ENCODE results near the gene SPATS2. TPM values are rescaled to one million over a fixed set of nuclear protein-coding genes. Genes with fewer than 3 reads are reported as not detected.

The SPATS2 gene
- total RNA-seq, 1 donor from 2014 or later = 49.5 TPM

DNA sequence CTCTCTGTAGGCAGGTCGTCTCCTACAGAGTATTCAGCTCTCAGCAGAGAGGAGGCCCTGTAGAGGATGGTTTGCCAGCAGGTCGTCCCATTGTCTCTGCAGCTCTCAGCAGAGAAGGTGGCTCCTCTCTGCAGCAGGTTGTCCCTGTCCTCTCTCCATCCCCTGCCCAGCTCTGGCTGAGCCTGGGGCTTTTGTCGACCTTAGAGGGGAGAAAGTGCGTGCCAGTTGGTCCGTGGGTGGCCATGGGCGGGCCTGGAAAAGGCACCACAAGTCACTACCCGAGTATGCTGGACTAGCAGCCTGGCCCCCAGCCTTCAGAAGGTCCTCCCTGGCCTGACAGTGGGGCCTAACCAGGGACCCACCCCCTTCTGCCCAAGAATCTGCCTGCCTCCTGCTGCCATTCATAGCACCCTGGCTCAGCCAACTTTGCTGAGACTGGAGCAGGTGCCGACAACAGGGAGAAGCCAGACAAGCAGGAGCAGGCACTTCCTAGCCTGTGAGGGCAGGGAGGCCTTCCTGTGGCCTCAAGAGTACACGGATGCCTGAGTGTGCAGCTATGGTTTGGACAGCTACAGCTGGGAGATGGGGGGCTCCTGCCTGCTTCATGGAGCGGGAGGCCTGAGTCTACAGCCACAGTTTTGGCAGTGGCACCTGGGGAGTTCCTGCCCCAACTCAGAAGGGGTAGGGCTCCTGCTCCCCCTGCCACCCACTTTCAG lies 111.8 kb downstream of the SPATS2 start:
- Histone ChIP-seq H4K20me1 (ENCODE audit: low read depth) (peaks cover 14% of the 10 kb centered on the region), H3K79me2 (ENCODE audit: low read depth) (peaks cover 10% of the 10 kb centered on the region), H3K36me3 (no peaks in the 10 kb centered on the region), H3K9ac (no peak overlapping the region), H3K9me3 (ENCODE audit: low read depth) (no peaks in the 10 kb centered on the region), H3F3A (ENCODE audit: low read depth) (peaks cover 18% of the 10 kb centered on the region), H2AFZ (replicated peaks) (no peak overlapping the region), H3K27me3 (no peaks in the 10 kb centered on the region), H3K4me1 (peaks cover 21% of the 10 kb centered on the region), H3K27ac (peak overlapping the region; percentile 14), H3K4me3 (no peak overlapping the region), H3K4me2 (peak overlapping the region; percentile 27)
- Mint-ChIP-seq H3K36me3 (peaks cover 12% of the 10 kb centered on the region), H3K9me3 (peaks cover 2% of the 10 kb centered on the region), H3K4me1 (peaks cover 6% of the 10 kb centered on the region), H3K4me3 (no peak overlapping the region), H3K27ac (no peak overlapping the region), H3K27me3 (ENCODE audit: insufficient read depth, low read depth) (peaks cover 5% of the 10 kb centered on the region)
- TF ChIP-seq, protein P1, sequence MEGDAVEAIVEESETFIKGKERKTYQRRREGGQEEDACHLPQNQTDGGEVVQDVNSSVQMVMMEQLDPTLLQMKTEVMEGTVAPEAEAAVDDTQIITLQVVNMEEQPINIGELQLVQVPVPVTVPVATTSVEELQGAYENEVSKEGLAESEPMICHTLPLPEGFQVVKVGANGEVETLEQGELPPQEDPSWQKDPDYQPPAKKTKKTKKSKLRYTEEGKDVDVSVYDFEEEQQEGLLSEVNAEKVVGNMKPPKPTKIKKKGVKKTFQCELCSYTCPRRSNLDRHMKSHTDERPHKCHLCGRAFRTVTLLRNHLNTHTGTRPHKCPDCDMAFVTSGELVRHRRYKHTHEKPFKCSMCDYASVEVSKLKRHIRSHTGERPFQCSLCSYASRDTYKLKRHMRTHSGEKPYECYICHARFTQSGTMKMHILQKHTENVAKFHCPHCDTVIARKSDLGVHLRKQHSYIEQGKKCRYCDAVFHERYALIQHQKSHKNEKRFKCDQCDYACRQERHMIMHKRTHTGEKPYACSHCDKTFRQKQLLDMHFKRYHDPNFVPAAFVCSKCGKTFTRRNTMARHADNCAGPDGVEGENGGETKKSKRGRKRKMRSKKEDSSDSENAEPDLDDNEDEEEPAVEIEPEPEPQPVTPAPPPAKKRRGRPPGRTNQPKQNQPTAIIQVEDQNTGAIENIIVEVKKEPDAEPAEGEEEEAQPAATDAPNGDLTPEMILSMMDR (IDR thresholded peaks at IDR 0.05) = no peak
- TF ChIP-seq EZH2phosphoT487 (IDR thresholded peaks at IDR 0.05) = no peak
- TF ChIP-seq EZH2 (IDR thresholded peaks at IDR 0.05) = no peak
- DNase-seq (ENCODE audit: low spot score) = no peak

DNA sequence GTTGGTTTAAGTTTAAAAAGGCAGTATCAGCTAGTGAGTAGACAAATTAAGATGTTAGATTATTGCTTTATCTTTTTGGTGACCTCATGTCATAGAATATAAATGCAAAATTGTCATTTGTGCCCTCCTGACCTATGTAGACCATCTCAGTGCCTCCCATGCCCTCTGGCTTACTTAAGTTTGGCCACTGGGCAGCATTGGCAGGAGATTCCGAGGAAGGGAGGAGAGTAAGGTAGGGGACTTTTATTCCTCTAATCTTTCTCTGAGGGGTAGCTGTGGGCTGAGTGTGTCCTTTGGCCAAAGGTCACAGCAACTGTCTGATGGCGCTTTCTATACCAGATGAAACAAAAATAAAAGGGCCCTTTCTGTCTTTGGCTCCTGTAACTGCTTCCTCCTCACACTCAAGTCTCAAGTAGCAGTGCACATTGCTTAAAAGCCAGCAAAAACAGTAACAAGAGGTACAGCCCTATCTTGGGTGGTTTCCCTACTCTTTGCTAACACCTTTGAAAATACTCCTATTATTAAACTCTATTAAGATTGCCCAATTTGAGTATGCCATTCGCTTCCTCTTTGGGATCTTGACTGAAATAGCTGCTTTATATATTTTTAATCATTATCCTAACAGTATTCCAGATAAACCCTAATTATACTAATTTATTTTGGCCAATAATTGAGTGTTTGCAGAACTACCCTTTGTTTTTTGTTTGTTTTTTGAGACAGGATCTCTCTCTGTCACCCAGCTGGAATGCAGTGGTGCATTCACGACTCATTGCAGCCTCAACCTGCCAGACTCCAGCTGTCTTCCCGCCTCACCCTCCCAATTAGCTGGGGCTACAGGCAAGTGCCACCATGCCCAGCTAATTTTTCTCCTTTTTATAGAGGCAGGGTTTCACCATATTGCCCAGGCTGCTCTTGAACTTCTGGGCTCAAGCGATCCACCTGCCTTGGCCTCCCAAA lies 115.1 kb downstream of the SPATS2 start:
- Histone ChIP-seq H2AFZ (replicated peaks) (no peak overlapping the region), H3K27ac (no peak overlapping the region), H3K9ac (no peak overlapping the region), H3K79me2 (ENCODE audit: low read depth) (peaks cover 10% of the 10 kb centered on the region), H3K9me3 (ENCODE audit: low read depth) (no peaks in the 10 kb centered on the region), H4K20me1 (ENCODE audit: low read depth) (peaks cover 14% of the 10 kb centered on the region), H3F3A (ENCODE audit: low read depth) (peaks cover 10% of the 10 kb centered on the region), H3K4me2 (no peak overlapping the region), H3K36me3 (no peaks in the 10 kb centered on the region), H3K27me3 (no peaks in the 10 kb centered on the region), H3K4me3 (no peak overlapping the region), H3K4me1 (peaks cover 21% of the 10 kb centered on the region)
- no peaks in the 10 kb centered on the region for H3K9me3 Mint-ChIP-seq
- no peak overlapping the region for H3K4me3 Mint-ChIP-seq
- peaks cover 5% of the 10 kb centered on the region for H3K36me3 Mint-ChIP-seq
- DNase-seq (ENCODE audit: low spot score) = no peak
- TF ChIP-seq, protein P1 (IDR thresholded peaks at IDR 0.05) = no peak
- TF ChIP-seq EZH2phosphoT487 (IDR thresholded peaks at IDR 0.05) = no peak
- TF ChIP-seq EZH2 (IDR thresholded peaks at IDR 0.05) = no peak
- peaks cover 2% of the 10 kb centered on the region for H3K27me3 Mint-ChIP-seq (ENCODE audit: insufficient read depth, low read depth)
- H3K4me1 Mint-ChIP-seq = peaks cover 6% of the 10 kb centered on the region
- no peak overlapping the region for H3K27ac Mint-ChIP-seq

DNA sequence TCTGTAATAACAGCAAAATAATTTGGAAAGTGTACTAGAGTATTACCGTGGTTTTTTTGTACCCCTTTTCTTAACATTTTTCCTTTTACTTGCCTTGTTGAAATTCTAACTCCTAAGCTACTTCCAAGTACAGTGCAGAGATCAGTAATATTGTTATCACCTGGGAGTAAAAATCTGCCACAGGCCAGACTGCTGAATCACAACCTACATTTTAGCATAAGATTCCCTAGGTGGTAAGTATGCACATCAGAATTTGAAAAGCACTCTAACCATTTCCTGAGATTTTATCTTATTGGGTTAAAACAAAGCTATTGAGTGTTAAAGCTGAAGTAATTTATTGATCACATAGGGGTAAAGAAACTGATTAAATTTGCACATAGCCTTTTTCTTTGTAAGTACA lies 116.4 kb downstream of the SPATS2 start:
- no peak overlapping the region for H3K9ac ChIP-seq
- Mint-ChIP-seq H3K4me1 (peaks cover 5% of the 10 kb centered on the region), H3K4me3 (no peak overlapping the region), H3K27ac (no peak overlapping the region), H3K9me3 (no peaks in the 10 kb centered on the region), H3K27me3 (ENCODE audit: insufficient read depth, low read depth) (peaks cover 2% of the 10 kb centered on the region), H3K36me3 (peaks cover 5% of the 10 kb centered on the region)
- no peaks in the 10 kb centered on the region for H3K9me3 ChIP-seq (ENCODE audit: low read depth)
- H4K20me1 ChIP-seq (ENCODE audit: low read depth) = peaks cover 10% of the 10 kb centered on the region
- peaks cover 15% of the 10 kb centered on the region for H3K4me1 ChIP-seq
- H3F3A ChIP-seq (ENCODE audit: low read depth) = peaks cover 2% of the 10 kb centered on the region
- H3K27me3 ChIP-seq = no peaks in the 10 kb centered on the region
- no peak overlapping the region for H2AFZ ChIP-seq (replicated peaks)
- H3K79me2 ChIP-seq (ENCODE audit: low read depth) = peaks cover 5% of the 10 kb centered on the region
- no peak overlapping the region for H3K27ac ChIP-seq
- TF ChIP-seq EZH2 (IDR thresholded peaks at IDR 0.05) = no peak
- TF ChIP-seq EZH2phosphoT487 (IDR thresholded peaks at IDR 0.05) = no peak
- TF ChIP-seq, protein P1 (IDR thresholded peaks at IDR 0.05) = no peak
- H3K36me3 ChIP-seq = no peaks in the 10 kb centered on the region
- no peak overlapping the region for H3K4me3 ChIP-seq
- DNase-seq (ENCODE audit: low spot score) = no peak
- H3K4me2 ChIP-seq = no peak overlapping the region
